ENCODE measurements around the gene YIPF3. TPM values are rescaled to one million over a fixed set of nuclear protein-coding genes. Genes with fewer than 3 reads are reported as not detected.
A peak's percentile ranks its signal among the peaks of the same experiment; 100 is the strongest.

Gene YIPF3
- polyA plus RNA-seq, 4 donors, result 136 to 156 (median 146) TPM

DNA sequence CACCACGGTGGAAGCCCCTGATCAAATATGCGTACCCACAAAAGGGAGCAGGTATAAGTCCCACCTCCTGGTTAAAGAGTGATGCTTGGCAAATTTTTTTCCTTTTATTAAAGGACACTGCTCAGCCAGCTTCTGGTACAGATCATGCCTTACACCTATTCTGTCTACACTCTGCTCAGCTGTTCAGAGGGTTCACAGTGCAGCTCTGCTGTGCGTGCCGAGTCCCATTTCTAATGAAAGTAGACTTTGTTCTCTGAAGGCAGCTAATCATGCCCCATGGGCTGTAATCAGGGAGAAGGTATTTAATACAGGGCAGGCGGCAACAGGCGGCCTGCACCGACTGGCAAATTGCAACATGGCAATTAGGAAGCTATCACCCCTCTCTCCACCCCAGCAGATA, 22.9 kb downstream of the YIPF3 start:
- DNase-seq (ENCODE audit: low read depth in 4 of 4, low spot score in 2 of 4), result no peak

DNA sequence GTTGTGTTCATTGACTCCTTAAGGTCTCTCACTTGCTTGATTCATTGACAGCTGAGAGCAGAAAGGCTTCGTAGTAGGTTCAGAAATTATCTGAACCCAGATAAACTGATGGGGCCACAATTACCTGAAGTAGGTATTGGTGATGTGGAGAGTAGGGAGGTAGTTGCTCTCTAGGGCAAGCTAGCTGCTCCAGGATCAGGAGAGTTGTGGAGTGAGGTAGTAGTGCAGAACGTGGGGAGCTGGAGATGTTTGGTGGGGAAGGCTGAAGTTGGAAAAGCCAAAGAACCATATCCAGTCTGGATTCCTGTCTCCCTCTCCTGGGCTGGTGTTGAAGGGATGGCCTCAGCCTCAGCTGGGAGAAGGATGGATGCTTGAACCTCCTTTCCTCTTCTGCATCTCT, 23.5 kb downstream of the YIPF3 start:
- no peak for DNase-seq (ENCODE audit: low read depth in 4 of 4, low spot score in 2 of 4)

DNA sequence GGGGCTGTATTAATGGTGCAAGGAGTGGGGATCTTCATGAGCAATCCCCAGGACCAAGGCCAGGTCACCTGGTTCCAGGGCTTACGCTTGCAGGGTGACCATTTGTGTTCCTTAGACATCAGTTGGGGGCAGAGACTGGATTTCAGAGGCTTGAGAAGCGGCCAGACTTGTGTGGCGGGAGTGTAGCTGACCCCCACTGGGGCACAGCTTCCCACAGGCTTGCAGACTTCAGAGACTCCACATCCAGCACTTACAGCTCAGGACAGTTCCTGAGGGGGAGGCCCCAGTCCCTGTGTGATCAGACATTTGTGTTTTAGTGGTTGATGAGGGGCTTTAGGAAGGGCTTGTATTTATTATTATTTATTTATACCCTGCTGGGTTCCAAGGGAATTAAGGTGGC, 24.1 kb downstream of the YIPF3 start:
- DNase-seq (ENCODE audit: low read depth in 4 of 4, low spot score in 2 of 4), result no peak

DNA sequence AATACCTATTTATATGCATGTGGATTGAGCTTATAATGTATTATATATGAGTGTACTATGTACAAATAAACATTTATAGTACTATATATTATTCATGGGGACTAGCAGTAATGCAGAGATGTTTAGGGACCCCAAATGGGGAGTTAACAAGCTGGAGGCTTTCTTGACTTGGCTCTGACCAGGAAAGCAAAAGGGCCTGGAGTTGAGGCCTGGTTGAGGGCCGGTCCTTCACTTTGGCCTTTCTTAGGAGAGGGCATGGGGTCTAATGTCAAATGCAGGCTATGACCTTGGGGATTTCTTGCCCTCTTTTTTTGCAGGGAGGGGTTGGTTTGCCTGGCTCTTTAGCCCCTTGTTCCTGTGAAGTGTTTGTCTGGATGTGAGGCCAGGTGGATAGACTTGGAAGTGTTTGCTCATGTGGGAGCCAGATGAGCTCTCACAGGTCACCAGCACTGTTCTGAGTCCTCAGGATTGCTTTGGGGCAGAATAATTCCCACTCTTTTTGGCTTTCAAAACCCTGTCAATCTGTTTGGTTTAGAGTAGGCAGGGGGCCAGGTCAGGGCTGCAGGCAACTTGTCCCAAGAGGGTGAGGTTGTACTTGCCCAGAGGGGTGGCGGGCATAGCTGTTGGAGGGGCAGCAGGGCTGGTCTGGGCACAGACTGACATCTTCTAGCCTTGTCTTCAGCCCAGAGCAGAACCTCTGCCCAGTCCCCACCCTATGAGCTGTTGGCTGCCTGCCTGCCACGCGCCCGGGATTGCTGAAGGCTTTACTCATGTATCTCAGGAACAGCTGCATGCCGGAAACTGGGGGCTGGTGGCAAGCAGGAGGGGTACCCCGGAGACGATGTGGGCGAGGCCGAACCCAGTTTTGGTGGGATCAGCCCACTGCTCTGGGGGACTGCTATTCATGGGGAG, 24.7 kb downstream of the YIPF3 start:
- no peak for DNase-seq (ENCODE audit: low read depth in 4 of 4, low spot score in 2 of 4)

DNA sequence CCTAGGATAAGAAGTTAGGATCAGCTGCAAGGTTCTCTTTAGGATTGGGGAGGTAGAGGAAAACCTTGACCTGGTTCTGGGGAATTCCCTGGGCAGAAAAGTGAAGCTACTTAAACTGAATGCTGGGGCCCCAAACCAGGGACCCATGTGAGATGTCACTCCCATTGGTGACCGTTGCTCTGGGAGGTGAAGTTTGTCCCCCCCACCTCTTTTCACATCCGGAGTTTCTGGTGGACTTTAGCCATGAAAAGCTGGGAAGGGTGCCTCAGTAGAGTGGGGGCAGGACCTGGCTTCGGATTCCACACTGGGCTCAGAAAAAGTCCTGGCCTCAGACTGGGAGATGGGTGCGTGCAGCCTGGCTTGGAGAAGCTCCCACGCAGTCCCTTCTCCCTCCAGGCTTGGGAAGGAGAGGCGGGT, 26.2 kb downstream of the YIPF3 start:
- DNase-seq (ENCODE audit: low read depth in 4 of 4, low spot score in 2 of 4), result no peak

DNA sequence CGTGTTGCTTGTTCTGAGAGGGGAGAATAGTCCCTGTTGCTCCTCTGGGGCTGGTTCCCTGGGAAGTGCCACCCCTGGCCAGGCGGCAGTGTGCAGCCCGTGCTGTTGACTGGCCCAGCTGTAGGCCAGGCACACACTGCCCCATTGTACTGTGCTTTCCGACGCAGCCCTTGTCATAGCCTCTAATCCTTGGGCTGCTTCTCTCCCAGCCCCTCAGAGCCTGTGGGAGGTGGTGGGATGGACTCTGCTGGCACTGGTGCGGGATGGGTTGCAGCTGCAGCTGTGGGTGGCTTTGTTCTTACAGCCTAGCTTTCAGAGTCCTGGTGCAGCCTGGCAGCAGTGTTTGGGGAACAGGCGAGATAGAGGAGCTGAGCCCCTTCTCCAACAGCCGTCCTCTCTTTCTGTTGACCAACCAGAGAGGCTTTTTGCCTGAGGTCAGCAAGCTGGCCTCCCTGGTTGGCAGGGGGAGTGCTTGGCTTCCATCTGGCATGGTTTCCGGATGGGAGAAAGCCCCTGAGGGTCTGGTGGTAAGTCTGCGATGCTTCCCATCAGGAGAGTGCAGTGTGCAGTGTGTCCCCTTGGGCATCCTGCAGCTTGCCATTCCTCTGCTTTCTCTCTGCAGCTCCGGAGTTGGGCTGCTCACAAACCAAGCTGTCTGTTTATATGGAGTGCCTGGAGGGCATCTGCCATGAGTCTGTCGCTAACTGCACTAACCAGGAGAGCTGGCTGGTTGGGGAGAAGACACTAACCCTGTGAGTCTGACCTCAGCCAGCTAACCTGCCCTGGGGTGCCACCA, 27.3 kb downstream of the YIPF3 start:
- no peak for DNase-seq (ENCODE audit: low read depth in 4 of 4, low spot score in 2 of 4)

DNA sequence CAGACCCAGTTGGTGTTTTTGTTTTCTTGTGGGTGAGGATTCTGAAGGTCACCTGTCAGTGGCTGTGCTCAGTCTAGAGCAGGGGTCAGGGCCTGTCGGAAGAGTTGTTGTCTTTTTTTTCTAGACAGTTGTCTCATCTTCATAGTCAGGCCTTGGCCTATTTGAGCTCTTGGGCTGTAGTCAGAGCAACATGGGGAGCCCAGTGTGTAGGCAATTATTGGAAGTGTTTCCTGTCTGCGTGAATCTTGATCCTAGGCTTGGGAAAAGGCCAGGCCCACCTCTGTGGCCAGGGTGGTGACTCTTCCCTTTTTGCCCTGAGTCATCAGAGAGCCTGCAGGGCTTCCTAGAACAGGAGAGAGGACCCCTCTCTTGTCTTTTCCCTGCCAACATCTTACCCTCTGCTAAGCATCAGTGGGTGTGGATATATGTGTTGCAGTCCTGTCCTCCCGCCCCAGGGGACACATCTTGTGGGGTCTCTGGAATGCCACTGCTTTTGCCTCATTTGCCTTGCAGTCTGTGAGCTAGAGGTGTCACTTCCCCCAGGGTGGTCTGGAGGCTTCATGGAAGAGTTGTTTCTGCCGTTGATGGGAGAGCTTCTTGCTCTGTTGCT, 28.0 kb downstream of the YIPF3 start:
- no peak for DNase-seq (ENCODE audit: low read depth in 4 of 4, low spot score in 2 of 4)

DNA sequence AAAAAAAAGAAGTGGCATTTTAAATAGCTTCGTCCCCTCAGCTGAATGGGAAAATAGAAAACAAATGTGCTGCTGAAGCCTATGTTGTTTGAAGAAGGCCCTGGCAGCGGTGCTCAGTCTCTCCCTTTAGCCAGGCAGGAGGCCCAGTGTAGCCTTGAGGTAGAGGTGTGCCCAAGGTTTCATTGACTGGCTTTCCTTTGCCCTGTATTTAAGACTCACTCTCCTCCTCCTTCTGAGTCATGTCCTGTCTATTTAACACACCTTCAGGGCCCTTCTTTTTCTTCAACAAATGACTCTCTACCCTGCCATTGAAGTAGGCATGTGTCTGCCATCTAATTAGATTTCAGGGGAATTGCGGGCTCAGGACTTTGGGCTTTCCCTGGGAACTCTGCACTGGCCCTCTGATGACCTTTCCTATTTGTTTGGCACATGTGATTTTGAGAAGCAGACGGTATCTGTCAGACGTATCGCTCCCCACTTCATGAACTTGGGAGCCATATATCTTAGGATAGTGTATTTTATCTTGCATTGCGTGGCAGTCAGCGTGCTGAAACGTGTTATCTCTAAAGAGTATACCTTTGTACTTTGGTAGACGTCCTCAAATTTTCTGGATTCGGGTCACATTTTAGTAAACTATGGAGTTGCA, 35.0 kb downstream of the YIPF3 start:
- DNase-seq (ENCODE audit: low read depth in 4 of 4, low spot score in 2 of 4), result no peak

DNA sequence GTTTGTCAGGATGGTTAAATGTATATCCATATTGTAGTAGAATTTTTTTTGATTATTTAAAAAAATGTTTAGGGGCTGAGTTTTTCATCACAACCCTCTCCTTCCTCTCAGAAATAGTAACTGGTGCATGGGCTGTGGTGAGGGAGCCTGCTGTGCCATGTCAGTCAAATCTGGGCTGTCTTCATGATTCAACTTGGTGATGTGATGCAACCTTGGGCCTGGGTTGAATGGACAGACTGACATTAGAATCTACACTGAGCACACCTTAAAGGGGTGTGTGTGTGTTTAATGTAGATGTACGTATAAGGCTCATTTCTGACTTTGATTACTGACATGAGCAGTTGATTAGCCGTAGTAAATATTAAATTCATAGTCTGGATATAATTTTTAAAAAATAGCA, 35.7 kb downstream of the YIPF3 start:
- no peak for DNase-seq (ENCODE audit: low read depth in 4 of 4, low spot score in 2 of 4)

DNA sequence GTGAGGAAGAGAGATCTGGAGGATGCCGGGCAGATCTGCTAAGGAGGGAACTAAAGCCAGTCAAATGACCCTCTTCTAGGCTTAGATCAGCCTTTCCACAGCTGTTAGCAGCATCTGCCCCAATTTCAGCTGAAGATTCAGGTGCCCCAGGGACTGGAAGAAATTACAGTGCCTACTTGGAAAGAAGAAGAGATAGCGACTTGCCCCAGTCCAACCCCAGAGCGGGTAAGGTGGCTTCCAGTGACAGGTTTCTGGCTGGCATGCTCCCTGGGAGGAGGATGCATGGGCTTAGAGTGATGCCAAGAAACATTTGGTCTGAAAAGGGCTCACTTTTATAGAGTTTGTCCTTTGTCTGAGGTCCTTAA, 38.7 kb downstream of the YIPF3 start:
- no peak for DNase-seq (ENCODE audit: low read depth in 4 of 4, low spot score in 2 of 4)

DNA sequence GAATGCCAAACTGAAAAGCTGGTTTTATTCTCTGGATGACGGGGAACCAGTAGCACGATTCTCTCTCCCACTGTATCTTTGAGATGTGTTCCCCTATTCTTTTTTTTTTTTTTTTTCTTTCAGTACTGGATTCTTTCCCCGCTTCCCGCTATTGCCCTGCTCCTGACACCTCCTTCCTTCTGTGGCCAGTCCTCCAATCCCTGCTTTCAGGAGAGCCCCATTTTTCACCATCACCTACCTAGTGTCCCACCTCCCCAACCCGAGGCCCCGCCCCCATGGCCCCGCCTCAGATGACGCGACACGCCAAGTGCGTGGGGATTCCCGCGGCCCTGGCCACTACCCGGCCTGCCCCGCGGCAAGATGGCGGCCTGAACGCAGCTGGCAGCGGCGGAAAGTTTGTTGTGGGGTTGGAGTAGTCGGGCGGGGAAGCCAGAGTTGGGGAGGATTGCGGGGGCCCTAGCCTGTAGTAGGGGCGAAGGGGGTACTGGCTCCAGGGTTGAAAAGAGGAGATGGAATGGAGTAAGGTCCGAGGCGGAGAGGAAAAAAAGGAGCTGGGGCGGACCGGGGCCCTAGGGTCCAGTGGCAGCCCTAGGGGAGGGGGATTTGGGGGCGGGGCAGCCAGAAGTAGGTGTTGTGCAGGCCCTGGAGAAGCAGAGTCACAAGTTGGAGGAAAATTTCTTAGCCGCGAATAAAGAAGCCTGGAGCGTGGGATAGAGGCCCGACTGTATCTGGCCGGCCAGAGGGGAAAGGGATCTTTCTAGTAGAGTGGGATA, 39.3 kb downstream of the YIPF3 start, which contains the start of gene TJAP1:
TJAP1 (plus strand) TSS at position 336 of the 773 bp plus-strand sequence. CDS start 21,432 bp downstream, outside the sequence.
- DNase-seq (ENCODE audit: low read depth in 4 of 4, low spot score in 2 of 4), result peak in 3 of 4 donors; percentile 77 to 88 (median 81)

DNA sequence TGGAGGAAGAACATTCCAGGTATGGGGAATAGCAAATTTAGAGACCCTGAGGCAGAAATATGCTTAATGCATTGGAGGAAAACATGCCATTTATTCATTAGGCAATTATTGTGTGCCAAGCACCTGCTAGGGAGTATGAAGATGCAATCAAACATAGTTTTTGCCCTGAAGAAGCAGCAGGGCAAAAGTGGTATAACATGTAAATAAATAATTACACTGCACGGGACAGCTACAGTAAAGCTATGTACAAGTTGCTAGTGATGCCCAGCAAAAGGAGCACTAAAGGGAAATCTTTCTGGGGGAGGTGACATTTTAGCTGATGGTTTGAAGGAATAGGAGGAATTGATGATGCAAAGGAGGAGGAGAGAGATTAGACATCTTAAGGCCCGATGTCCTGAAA, 40.0 kb downstream of the YIPF3 start:
- DNase-seq (ENCODE audit: low read depth in 4 of 4, low spot score in 2 of 4), result no peak

DNA sequence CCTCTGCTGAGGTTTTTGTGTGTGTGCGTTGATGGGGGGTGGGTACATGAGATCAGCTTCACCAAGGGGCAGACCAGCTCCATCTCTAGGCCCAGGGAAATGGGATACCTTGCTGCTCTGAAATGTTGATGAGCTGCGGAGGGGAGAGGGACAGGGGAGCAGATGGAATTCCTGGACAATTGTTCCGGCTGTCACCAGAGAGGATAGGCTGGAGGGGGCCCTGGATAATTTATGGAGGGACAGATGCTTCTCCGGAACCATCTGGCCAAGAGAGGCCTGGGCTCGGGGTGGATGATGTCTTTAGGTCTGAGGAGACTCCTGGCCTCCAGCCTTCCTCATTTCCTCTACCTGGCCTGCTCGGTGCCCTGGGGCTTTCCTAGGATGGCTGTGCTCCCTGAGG, 41.2 kb downstream of the YIPF3 start:
- no peak for DNase-seq (ENCODE audit: low read depth in 4 of 4, low spot score in 2 of 4)

DNA sequence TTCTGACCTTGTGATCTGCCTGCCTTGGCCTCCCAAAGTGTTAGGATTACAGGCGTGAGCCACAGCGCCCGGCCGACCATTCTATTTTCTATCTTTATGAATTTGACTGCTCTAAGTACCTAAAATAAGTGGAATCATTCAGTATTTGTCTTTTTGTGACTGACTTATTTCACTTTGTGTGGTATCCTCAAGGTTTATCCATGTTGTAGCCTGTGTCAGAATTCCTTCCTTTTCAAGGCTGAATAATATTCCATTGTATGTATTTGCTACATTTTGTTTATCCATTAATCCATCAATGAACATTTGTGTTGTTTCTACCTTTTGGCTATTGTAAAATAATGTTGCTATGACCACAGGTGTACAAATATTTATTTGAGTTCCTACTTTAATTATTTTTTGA, 44.2 kb downstream of the YIPF3 start:
- no peak for DNase-seq (ENCODE audit: low read depth in 4 of 4, low spot score in 2 of 4)

DNA sequence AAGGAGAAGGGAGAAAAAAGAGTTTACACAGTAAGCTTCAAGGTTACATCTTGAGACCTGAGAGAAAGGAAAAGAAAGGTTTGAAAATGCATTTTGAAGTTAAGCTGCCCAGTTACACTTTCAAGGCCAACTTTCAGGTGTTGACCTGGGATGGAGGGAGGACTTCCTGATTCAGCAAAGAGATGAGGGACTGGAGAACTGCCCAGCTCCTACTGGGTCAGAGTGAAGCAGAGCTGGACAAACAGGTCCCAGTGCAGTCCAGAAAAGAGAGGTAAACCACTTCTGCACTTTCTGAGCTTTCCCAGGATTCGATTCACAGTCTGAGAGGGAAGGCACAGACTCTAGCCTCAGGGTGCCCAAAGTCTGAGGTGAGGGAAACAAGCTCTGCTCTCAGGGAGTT, 45.3 kb downstream of the YIPF3 start:
- no peak for DNase-seq (ENCODE audit: low read depth in 4 of 4, low spot score in 2 of 4)

DNA sequence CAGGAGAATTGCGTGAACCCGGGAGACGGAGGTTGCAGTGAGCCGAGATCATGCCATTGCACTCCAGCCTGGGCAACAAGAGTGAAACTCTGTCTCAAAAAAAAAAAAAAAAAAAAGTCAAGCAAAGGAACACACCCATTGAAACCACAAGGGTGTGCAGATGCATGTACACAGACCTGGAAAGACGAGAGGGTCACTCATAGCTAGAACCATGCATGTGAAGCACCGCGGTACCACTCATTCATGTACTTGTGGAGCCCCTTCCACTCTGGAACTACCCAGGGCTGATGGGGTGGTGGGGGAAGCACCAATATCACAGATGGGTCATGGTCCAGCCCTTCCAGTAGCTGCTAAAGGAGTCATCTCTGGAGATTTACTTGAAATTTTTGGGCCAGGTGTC, 46.8 kb downstream of the YIPF3 start:
- DNase-seq (ENCODE audit: low read depth in 4 of 4, low spot score in 2 of 4), result no peak

DNA sequence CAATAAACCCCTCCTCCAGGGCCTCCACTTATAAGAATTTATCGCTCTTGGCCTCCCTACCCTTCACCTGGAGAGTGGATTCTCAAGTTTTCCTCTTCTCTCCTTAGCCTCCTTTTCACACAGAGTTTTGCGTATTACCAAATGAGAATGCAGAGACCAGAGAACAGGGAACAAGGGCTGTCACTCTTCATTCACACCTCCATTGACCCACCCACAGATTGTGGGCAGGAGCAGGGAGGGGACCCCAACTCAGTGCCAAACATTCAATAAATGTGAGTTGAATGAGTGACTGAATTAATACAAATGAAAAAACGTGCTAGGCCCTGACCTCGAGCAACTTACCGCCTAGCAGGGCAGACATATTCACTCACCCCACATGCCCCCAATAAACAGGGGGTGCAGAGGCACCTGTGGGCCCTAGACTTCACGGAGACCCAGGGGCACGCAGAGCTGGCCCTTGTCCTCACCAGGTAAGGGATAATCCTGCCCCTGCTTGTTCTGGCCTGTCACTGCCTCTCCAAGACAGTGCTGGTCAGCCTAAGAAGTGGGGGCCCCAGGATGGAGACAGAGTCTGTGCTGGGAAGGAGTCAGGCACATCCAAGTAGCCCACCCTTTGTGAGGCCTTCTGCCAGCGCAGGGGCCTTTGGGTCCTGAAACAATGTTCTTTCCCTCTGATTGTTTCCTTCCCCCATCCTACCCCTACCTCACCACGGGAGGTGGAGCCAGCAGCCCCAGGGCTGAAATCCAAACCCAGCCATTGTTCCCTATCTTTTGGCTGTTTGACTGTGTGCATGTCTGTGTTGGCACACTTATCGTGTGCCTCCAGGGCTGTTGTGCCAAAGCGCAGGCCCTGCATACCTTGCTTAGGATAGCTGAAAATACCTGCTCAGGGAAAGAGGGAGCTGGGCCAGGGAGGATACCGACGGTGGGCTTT, 47.7 kb downstream of the YIPF3 start:
- no peak for DNase-seq (ENCODE audit: low read depth in 4 of 4, low spot score in 2 of 4)

DNA sequence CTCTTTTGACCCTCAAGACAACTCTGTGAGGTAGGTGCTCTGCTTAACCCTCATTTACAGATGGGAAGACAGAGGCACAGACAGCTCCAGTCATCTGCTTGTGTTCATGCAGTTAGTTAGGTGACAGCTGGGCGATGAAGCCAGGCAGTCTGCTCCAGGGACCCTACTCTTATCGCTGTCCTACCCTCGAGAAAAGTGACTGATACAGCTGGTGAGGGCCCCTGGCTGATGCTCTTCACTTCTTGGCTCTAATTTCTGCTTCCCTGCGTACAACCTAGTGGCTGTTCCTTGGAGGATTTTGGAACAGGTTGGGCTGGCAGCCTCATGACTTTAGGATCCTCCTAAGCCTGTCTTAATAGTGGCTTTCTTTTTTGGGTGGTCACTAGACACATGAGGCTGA, 48.5 kb downstream of the YIPF3 start:
- DNase-seq (ENCODE audit: low read depth in 4 of 4, low spot score in 2 of 4), result no peak

DNA sequence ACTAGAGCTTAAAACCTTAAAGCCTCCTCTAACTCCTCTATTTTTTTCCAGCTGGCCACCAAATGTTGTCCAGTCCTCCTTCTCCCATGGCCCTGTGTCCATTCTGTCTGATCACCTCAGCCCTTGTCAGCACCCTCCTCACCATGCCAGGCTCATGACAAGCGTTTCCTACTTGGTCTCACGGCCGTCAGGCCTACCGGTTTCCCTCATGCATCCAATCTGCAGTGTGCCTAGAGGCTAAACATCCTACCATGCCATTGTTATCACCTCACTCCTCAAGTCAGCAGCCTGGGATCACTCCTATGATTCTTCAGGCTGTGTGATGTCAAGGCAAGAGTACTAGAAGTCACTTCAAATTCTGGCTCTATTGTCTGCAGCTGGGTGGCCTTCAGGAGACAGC, 49.0 kb downstream of the YIPF3 start:
- no peak for DNase-seq (ENCODE audit: low read depth in 4 of 4, low spot score in 2 of 4)
